Lung microvascular endothelial cell (primary cell): ENCODE measurements around the gene DOCK7. TPM values are rescaled to one million over a fixed set of nuclear protein-coding genes. Genes with fewer than 3 reads are reported as not detected.
"Not testable (repeated sequence)": the region's sequence is repeated elsewhere in the genome, so short reads cannot be mapped to it uniquely, and the experiment has no call there.

Source experiments
- DNase-seq, 2 donors: peaks; one replicate each; pipeline versions ENCODE4 v3.0.0 to v3.0.0-alpha.2; 2010; ENCODE audit warnings: low read depth in 2 of 2
- total RNA-seq: library from RNA; depleted of rRNA; stranded (reverse); fragments of >200 nt; gene quantifications from 2 replicates; pipeline ENCODE4 v1.2.1, GENCODE V29; 2014

The DOCK7 gene
- total RNA-seq, 1 donor from 2014 or later = 21.0 TPM

GRCh38 chr1:62610588-62610987, 77.6 kb downstream of the DOCK7 start:
- not testable (repeated sequence) for DNase-seq

- DNase-seq = no peak
Observed at GRCh38 chr1:62608905-62609304, 79.3 kb downstream of the DOCK7 start.

- DNase-seq = no peak
Observed at GRCh38 chr1:62601457-62601856, 86.7 kb downstream of the DOCK7 start.

GRCh38 chr1:62599044-62599443, 89.1 kb downstream of the DOCK7 start:
- no peak for DNase-seq

GRCh38 chr1:62597281-62597680, 90.9 kb downstream of the DOCK7 start, which contains the start of gene ANGPTL3:
Gene ANGPTL3 (plus strand): TSS chr1:62597520. CDS start chr1:62597567, 47 bp downstream.
- DNase-seq = no peak

- no peak for DNase-seq
Observed at GRCh38 chr1:62595647-62596046, 92.5 kb downstream of the DOCK7 start.

GRCh38 chr1:62593825-62594394, 94.3 kb downstream of the DOCK7 start:
- DNase-seq = no peak

- DNase-seq = no peak
Observed at GRCh38 chr1:62590970-62591368, 97.2 kb downstream of the DOCK7 start.

GRCh38 chr1:62590255-62590969, 97.8 kb downstream of the DOCK7 start:
- no peak for DNase-seq

GRCh38 chr1:62589321-62589720, 98.9 kb downstream of the DOCK7 start:
- no peak for DNase-seq

GRCh38 chr1:62588000-62588399, 100.2 kb downstream of the DOCK7 start:
- no peak for DNase-seq

- no peak for DNase-seq
Observed at GRCh38 chr1:62585469-62586155, 102.6 kb downstream of the DOCK7 start.

GRCh38 chr1:62573675-62574074, 114.5 kb downstream of the DOCK7 start:
- DNase-seq = no peak

GRCh38 chr1:62572476-62572875, 115.7 kb downstream of the DOCK7 start:
- DNase-seq = no peak

GRCh38 chr1:62571517-62571916, 116.7 kb downstream of the DOCK7 start:
- not testable (repeated sequence) for DNase-seq

- DNase-seq = not testable (repeated sequence)
Observed at GRCh38 chr1:62567926-62568325, 120.3 kb downstream of the DOCK7 start.

GRCh38 chr1:62567182-62567581, 121.0 kb downstream of the DOCK7 start:
- DNase-seq = not testable (repeated sequence)

GRCh38 chr1:62561306-62561705, 126.9 kb downstream of the DOCK7 start:
- DNase-seq = no peak

GRCh38 chr1:62544570-62544969, 143.6 kb downstream of the DOCK7 start:
- no peak for DNase-seq

- DNase-seq = no peak
Observed at GRCh38 chr1:62541048-62541447, 147.1 kb downstream of the DOCK7 start.

GRCh38 chr1:62539028-62539447, 149.1 kb downstream of the DOCK7 start:
- no peak for DNase-seq

GRCh38 chr1:62536865-62537264, 151.3 kb downstream of the DOCK7 start:
- DNase-seq = no peak
